GM13976 (cell line): ENCODE data around the gene CCL17.

Experiments used
- DNase-seq: peaks from one replicate; pipeline ENCODE4 v3.0.0; 2012; ENCODE audit warnings: low spot score
- CTCF ChIP-seq: IDR thresholded peaks from 2 replicates; pipeline ENCODE4 v1.5.1; 2012; ENCODE audit warnings: borderline replicate concordance, mild to moderate bottlenecking; ENCODE audit not compliant: insufficient read depth; ENCODE audit errors: extremely low read depth, missing control alignments, control extremely low read depth
- in situ Hi-C: fragments of 300-500 bp; cut with MboI; formaldehyde crosslinking; loops from one replicate; pipeline ENCODE4 v1.12.0; 2022; ENCODE audit warnings: low sequenced_read_pairs, mixed read lengths, inconsistent platforms; ENCODE audit not compliant: unreplicated experiment

The CCL17 gene

GRCh38 chr16:57416084-57416483 is 11.5 kb downstream of the CCL17 start:
- no peak for TF ChIP-seq CTCF
- in situ Hi-C loops = loop anchor here (5.0 to 25.0 kb wide), 2 partner anchors 114 to 329 kb away; partner anchors contain the start of gene CPNE2
- no peak for DNase-seq

GRCh38 chr16:57419506-57419905 is 14.9 kb downstream of the CCL17 start:
- in situ Hi-C loops = loop anchor here (5.0 to 25.0 kb wide), 2 partner anchors 117 to 332 kb away; partner anchors contain the start of gene CPNE2
- no peak for TF ChIP-seq CTCF
- no peak for DNase-seq

GRCh38 chr16:57422026-57422944 is 17.7 kb downstream of the CCL17 start:
- in situ Hi-C loops = loop anchor here (25.0 kb wide), 1 partner anchor 335 kb away; the partner anchor contains the start of gene CPNE2
- TF ChIP-seq CTCF = peak; percentile 9
- no peak for DNase-seq

GRCh38 chr16:57423152-57423551 is 18.6 kb downstream of the CCL17 start:
- no peak for DNase-seq
- TF ChIP-seq CTCF = no peak
- in situ Hi-C loops = loop anchor here (25.0 kb wide), 1 partner anchor 336 kb away; the partner anchor contains the start of gene CPNE2

- in situ Hi-C loops = loop anchor here (25.0 kb wide), 1 partner anchor 337 kb away; the partner anchor contains the start of gene CPNE2
- no peak for DNase-seq
- TF ChIP-seq CTCF = no peak
Measured at GRCh38 chr16:57424583-57424982, 20.0 kb downstream of the CCL17 start.

GRCh38 chr16:57426356-57426755 is 21.8 kb downstream of the CCL17 start:
- in situ Hi-C loops = no loop called here
- TF ChIP-seq CTCF = no peak
- DNase-seq = no peak
